Measurements from ENCODE around the gene ADRB2.

DNA sequence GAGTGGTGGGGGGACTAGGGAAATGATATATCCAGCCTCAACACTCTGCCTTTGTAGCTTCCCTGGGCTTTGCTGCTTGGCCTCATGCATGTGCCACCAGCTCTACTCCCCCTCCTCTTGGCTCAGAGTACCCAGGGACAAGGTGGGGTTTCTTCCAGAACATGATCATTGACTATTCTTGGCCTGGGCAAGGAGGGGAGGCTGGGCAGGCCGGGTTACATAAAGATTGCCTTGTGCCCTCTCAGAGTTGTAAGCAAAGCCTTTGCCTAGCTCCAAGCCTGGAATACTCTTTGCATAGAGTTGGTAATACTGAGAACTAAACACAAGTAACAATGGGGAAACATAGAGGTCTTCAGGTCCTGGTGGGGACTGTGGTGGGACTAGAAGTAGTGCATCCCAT lies 11.9 kb downstream of the ADRB2 start:
- TF ChIP-seq, protein P1, sequence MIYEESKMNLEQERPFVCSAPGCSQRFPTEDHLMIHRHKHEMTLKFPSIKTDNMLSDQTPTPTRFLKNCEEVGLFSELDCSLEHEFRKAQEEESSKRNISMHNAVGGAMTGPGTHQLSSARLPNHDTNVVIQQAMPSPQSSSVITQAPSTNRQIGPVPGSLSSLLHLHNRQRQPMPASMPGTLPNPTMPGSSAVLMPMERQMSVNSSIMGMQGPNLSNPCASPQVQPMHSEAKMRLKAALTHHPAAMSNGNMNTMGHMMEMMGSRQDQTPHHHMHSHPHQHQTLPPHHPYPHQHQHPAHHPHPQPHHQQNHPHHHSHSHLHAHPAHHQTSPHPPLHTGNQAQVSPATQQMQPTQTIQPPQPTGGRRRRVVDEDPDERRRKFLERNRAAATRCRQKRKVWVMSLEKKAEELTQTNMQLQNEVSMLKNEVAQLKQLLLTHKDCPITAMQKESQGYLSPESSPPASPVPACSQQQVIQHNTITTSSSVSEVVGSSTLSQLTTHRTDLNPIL (CRISPR knock-in tag; IDR thresholded peaks at IDR 0.05; ENCODE audit: low read depth): no peak
- TF ChIP-seq, protein P2, sequence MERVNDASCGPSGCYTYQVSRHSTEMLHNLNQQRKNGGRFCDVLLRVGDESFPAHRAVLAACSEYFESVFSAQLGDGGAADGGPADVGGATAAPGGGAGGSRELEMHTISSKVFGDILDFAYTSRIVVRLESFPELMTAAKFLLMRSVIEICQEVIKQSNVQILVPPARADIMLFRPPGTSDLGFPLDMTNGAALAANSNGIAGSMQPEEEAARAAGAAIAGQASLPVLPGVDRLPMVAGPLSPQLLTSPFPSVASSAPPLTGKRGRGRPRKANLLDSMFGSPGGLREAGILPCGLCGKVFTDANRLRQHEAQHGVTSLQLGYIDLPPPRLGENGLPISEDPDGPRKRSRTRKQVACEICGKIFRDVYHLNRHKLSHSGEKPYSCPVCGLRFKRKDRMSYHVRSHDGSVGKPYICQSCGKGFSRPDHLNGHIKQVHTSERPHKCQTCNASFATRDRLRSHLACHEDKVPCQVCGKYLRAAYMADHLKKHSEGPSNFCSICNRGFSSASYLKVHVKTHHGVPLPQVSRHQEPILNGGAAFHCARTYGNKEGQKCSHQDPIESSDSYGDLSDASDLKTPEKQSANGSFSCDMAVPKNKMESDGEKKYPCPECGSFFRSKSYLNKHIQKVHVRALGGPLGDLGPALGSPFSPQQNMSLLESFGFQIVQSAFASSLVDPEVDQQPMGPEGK (CRISPR knock-in tag; IDR thresholded peaks at IDR 0.05; ENCODE audit: borderline replicate concordance): no peak
- no peak for TF ChIP-seq GLIS3 (CRISPR knock-in tag; IDR thresholded peaks at IDR 0.05)
- no peak for TF ChIP-seq CSDC2 (CRISPR knock-in tag; IDR thresholded peaks at IDR 0.05)
- TF ChIP-seq RARB (CRISPR knock-in tag; IDR thresholded peaks at IDR 0.05): no peak
